Prostate gland (tissue), 2 donors: ENCODE data around the gene FGF1.

Source experiments
- POLR2A ChIP-seq: fragments of 450-650 bp; IDR thresholded peaks from one replicate; pipeline ENCODE4 v1.6.1; 2016; ENCODE audit warnings: antibody characterized with exemption, mild to moderate bottlenecking
- POLR2AphosphoS5 ChIP-seq: sonication (generic); formaldehyde crosslinking; IDR thresholded peaks from one replicate; pipeline ENCODE4 v1.6.1; 2017; ENCODE audit warnings: antibody characterized with exemption
- TF ChIP-seq, protein P1 (sequence below), 4 experiments: fragments of 200-600 bp in 2 of 4; fragments of 450-650 bp in 2 of 4; sonication (generic) in 2 of 4; IDR thresholded peaks; 1 replicate in 3 of 4; 2 replicates in 1 of 4; pipeline ENCODE4 v1.5.1; 2016 to 2019; ENCODE audit warnings: antibody characterized with exemption in 4 of 4, mild to moderate bottlenecking in 2 of 4, moderate library complexity in 2 of 4

DNA sequence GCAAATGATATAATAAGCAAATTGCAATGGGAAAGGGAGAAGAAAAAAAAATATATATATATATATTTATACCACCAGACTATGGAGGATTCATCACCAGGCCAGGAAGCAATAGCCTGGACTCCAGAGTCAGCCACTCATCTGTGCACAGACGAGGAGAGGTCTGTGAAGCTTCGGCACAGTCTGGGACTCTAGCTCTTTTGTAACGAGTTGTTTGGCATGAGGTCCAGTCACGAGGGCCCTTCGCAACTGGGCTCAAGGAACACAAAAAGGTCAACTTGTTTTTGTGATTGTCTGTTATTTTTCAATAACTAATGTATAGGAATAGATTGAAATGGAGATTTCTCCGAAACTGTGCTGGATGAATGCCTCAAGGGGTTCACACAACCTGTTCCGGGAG lies 14.7 kb upstream of the FGF1 start:
- TF ChIP-seq, protein P1, sequence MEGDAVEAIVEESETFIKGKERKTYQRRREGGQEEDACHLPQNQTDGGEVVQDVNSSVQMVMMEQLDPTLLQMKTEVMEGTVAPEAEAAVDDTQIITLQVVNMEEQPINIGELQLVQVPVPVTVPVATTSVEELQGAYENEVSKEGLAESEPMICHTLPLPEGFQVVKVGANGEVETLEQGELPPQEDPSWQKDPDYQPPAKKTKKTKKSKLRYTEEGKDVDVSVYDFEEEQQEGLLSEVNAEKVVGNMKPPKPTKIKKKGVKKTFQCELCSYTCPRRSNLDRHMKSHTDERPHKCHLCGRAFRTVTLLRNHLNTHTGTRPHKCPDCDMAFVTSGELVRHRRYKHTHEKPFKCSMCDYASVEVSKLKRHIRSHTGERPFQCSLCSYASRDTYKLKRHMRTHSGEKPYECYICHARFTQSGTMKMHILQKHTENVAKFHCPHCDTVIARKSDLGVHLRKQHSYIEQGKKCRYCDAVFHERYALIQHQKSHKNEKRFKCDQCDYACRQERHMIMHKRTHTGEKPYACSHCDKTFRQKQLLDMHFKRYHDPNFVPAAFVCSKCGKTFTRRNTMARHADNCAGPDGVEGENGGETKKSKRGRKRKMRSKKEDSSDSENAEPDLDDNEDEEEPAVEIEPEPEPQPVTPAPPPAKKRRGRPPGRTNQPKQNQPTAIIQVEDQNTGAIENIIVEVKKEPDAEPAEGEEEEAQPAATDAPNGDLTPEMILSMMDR (IDR thresholded peaks at IDR 0.05) = no peak
- TF ChIP-seq POLR2AphosphoS5 = no peak
- no peak for TF ChIP-seq POLR2A
